Right atrium auricular region (tissue), 2 donors: ENCODE data around the gene SPNS3. TPM values are rescaled to one million over a fixed set of nuclear protein-coding genes. Genes with fewer than 3 reads are reported as not detected.

ENCODE experiments used
- DNase-seq: peaks from one replicate; pipeline ENCODE4 v3.0.0-alpha.2; 2019; ENCODE audit warnings: low spot score
- H3K27ac ChIP-seq, 2 donors: fragments of 200-600 bp; sonication (generic); 1 replicate in 1 of 2; 2 replicates in 1 of 2; pipeline ENCODE4 v1.5.1; 2016 to 2019
- H3K27me3 ChIP-seq, 2 donors: fragments of 200-600 bp; sonication (generic); one replicate each; pipeline versions ENCODE4 v1.5.1 to v1.6.0; 2017 to 2019
- H3K36me3 ChIP-seq: fragments of 200-600 bp; sonication (generic); one replicate; pipeline ENCODE4 v1.5.1; 2016
- H3K4me1 ChIP-seq, 2 donors: fragments of 200-600 bp; sonication (generic); one replicate each; pipeline versions ENCODE4 v1.5.1 to v1.6.0; 2017 to 2019
- H3K4me3 ChIP-seq, 2 donors: fragments of 200-600 bp; sonication (generic); 1 replicate in 1 of 2; 2 replicates in 1 of 2; pipeline ENCODE4 v1.5.1; 2017 to 2019; ENCODE audit warnings: mild to moderate bottlenecking in 1 of 2, moderate library complexity in 1 of 2
- H3K9me3 ChIP-seq, 2 donors: fragments of 200-600 bp; sonication (generic); one replicate each; pipeline ENCODE4 v1.5.1; 2019
- total RNA-seq, 2 donors: library from RNA; depleted of rRNA; stranded (reverse); fragments of >200 nt; gene quantifications; one replicate each; pipeline ENCODE4 v1.1.0, GENCODE V29; 2016
- TF ChIP-seq, protein P1 (sequence below), 2 donors: fragments of 200-600 bp; sonication (generic); IDR thresholded peaks; one replicate each; pipeline ENCODE4 v1.5.1; 2019; ENCODE audit warnings: antibody characterized with exemption in 2 of 2

Gene SPNS3
- total RNA-seq, 2 donors from 2014 or later = not detected

DNA sequence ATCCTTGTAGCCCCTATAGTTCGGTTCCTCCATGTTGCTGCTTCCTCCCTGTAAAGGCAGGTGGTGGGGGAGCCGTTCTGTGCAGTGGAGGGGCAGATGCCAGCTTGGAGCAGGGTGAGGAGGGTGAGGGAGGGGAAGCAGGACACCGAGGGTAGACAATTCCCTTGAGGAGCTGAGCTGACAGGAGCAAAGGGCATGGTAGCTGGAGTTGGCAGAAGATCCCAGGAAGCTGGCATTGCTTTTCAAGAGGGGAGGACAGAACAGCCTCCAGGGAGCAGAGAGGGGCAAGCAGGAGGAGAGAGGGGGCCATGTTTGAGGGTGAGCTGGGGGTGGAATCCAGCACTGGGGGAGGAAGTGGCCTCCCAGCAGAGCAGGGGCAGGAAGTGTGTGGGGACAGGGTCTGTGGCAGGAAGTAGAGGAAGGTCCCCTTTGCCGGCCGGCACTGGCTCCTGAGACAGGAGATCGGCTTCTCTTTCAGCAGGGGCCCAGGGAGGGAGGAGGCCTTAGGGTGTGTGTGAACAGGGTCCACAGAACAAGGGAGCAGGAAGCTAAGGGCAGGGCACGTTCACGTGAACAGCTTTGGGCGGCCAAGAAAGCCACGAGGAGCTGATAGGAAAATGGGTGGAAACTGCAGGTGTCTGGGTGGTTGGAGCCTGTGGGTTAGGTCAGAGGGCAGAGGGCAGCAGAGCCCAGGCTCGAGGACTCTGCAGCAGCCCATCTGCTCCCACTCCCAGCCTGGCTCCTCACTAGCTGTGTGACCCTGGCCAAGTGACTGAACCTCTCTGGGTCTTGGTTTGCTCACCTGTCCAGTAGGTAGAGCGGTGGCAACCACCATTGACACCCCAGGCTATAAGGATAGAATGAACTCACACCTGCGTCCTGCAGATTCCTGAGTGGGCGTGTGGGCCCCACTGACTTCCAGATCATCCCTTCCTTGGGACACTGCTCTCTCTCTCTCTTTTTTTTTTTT is 47.5 kb downstream of the SPNS3 start:
- TF ChIP-seq, protein P1, sequence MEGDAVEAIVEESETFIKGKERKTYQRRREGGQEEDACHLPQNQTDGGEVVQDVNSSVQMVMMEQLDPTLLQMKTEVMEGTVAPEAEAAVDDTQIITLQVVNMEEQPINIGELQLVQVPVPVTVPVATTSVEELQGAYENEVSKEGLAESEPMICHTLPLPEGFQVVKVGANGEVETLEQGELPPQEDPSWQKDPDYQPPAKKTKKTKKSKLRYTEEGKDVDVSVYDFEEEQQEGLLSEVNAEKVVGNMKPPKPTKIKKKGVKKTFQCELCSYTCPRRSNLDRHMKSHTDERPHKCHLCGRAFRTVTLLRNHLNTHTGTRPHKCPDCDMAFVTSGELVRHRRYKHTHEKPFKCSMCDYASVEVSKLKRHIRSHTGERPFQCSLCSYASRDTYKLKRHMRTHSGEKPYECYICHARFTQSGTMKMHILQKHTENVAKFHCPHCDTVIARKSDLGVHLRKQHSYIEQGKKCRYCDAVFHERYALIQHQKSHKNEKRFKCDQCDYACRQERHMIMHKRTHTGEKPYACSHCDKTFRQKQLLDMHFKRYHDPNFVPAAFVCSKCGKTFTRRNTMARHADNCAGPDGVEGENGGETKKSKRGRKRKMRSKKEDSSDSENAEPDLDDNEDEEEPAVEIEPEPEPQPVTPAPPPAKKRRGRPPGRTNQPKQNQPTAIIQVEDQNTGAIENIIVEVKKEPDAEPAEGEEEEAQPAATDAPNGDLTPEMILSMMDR (IDR thresholded peaks at IDR 0.05) = no peak

DNA sequence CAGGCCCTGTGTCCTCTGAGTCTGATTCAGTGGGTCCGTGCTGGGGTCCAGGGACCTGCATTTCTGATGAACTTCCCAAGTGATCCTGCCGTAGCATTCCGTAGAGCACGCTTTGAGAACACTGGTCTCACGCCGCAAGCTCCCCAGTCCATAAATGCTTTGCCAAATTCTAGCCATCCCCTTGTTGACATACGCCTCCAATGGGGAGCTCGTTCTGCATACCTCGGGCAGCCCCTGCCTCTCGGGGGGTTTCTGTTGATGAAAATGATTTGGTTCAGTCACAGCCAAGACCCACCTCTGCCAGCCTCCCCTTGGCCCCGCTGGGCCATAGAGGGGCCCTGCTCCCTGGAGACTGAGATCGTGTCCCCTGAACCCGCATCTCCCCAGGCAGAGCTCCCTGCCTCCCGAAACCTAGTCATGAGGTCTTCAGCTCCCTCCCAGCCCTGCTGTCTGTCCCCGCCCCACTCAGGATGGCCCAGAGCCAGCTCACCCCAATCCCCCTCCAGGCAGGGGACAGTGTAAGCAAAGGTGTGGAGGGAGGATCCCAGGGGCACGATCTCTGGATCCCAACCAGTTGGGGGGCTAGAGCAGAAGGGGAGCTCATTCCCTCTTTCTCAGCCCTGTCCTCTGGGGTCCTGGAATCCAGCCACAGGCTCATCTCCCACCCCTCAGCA is 48.7 kb downstream of the SPNS3 start:
- no peak overlapping the region for H3K27ac ChIP-seq
- DNase-seq = no peak
- TF ChIP-seq, protein P1 (IDR thresholded peaks at IDR 0.05) = no peak
- no peaks in the 10 kb centered on the region for H3K27me3 ChIP-seq
- H3K36me3 ChIP-seq = no peaks in the 10 kb centered on the region
- no peaks in the 10 kb centered on the region for H3K9me3 ChIP-seq
- H3K4me3 ChIP-seq = no peak overlapping the region
- peaks cover 0 to 9% of the 10 kb centered on the region in 2 donors for H3K4me1 ChIP-seq

More for the DNA sequence above, 47.5 kb downstream of the SPNS3 start:
- no peaks in the 10 kb centered on the region for H3K27me3 ChIP-seq
- DNase-seq = no peak
- H3K27ac ChIP-seq = no peak overlapping the region
- H3K4me3 ChIP-seq = no peak overlapping the region
- no peaks in the 10 kb centered on the region for H3K36me3 ChIP-seq
- H3K9me3 ChIP-seq = no peaks in the 10 kb centered on the region
- peaks cover 0 to 14% of the 10 kb centered on the region in 2 donors for H3K4me1 ChIP-seq

DNA sequence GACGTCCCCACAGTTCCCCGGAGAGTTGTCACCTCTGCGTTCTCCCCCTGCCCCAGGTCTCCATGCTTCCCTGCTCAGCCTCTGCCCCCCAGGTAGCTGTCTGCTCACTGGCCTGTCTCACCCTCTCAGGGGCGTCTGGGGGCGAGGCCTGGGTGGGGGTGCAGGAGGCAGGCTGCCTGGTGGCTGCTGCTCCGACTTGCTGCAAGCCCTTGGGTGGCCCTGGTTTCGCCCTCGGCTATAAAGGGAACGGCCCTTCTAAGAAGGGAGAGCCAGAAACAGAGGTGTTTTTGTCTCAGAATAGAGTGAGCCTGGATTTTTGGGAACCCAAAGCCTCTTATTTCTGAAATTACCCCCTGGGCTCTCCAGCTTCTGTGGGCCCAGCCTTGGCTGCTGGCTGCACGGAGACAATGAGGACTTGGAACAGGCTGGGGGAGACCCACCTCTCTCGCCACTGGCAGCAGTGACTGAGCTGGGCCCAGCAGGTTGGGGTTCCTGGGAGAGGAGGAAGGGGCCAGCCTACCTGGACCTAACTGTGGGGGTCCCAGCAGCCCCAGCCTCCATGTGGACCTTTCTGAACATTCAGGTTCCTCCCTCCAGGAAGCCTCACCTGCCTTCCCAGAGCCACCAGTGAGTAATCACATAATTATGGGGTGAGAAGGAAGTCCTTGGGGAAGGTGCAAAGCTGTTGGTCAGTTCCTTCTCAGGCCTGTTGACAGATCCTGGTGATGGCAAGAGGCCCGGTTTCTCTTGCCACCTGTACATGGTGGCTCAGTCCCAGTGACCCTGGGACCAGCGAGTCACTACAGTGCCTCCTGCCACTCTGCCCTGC is 49.5 kb downstream of the SPNS3 start:
- TF ChIP-seq, protein P1 (IDR thresholded peaks at IDR 0.05) = no peak
- no peaks in the 10 kb centered on the region for H3K9me3 ChIP-seq
- H3K27ac ChIP-seq = no peak overlapping the region
- H3K27me3 ChIP-seq = no peaks in the 10 kb centered on the region
- peaks cover 0 to 9% of the 10 kb centered on the region in 2 donors for H3K4me1 ChIP-seq
- DNase-seq = no peak
- H3K36me3 ChIP-seq = no peaks in the 10 kb centered on the region
- H3K4me3 ChIP-seq = no peak overlapping the region

DNA sequence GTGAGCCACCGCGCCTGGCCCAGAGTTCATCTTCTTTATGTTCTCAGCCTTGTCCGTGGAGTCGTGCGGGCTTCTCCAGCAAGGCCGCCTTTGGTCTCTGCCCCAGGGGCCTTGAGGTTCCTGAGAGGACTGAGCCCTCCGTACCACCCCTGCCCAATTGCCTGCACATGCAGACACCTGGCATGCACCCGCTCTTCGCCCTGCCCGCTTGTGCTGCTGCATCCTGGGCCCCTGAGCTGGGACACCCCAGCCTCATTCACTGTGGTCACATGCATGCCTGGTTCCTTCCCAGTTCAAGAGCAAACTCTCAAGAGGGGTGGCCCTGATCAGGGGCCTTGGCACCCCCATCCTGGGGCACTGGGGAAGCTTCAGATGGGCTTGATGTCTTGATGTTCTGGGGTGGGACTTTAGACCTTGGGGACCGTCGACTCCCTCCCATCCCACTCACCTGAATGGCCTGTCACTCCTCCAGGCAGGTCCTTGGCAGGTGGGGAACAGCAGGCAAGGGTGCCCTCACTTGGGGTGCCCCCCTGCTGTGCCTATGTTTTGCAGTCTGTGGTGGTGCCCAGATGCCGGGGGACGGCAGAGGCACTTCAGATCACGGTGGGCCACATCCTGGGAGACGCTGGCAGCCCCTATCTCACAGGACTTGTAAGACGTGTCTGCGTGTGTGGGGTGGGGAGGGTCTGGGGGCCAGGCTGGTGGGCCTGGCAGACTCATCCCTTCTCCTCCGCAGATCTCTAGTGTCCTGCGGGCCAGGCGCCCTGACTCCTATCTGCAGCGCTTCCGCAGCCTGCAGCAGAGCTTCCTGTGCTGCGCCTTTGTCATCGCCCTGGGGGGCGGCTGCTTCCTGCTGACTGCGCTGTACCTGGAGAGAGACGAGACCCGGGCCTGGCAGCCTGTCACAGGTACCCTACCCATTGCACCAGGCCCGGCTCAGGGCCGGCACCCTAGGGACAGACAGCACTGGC is 52.2 kb downstream of the SPNS3 start:
- Histone ChIP-seq H3K36me3 (no peaks in the 10 kb centered on the region), H3K9me3 (no peaks in the 10 kb centered on the region), H3K27me3 (no peaks in the 10 kb centered on the region), H3K4me1 (peaks cover 0 to 6% of the 10 kb centered on the region in 2 donors), H3K27ac (no peak overlapping the region), H3K4me3 (no peak overlapping the region)
- TF ChIP-seq, protein P1 (IDR thresholded peaks at IDR 0.05) = no peak
- no peak for DNase-seq
